GM21825 (cell line): Measurements from ENCODE around the gene SRSF9.
"Not testable (repeated sequence)": the region's sequence is repeated elsewhere in the genome, so short reads cannot be mapped to it uniquely, and the experiment has no call there.

Experiments
- ATAC-seq: cut with Tn5 transposase; IDR thresholded peaks from one replicate; pipeline ENCODE4 v1.9.1; 2021; ENCODE audit warnings: mild to moderate bottlenecking, moderate library complexity; ENCODE audit not compliant: unreplicated experiment

The SRSF9 gene

GRCh38 chr12:120453060-120453750 lies 16.3 kb downstream of the SRSF9 start:
- no peak for ATAC-seq

DNA sequence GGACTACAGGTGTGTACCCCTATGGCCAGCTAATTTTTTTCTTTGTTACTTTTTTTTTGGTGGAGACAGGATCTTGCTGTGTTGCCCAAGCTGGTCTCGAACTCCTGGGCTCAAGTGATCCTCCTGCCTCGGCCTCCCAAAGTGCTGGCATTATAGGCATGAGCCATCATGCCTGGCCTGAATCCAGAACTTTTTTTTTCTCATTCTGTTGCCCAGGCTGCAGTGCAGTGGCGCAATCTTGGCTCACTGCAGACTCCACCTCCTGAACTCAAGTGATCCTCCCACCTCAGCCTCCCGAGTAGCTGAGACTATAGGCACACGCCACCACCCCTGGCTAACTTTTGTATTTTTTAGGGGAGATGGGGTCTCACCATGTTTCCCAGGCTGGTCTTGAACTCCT lies 17.0 kb downstream of the SRSF9 start:
- not testable (repeated sequence) for ATAC-seq

- no peak for ATAC-seq
Observed at GRCh38 chr12:120447992-120448391, 21.6 kb downstream of the SRSF9 start.

DNA sequence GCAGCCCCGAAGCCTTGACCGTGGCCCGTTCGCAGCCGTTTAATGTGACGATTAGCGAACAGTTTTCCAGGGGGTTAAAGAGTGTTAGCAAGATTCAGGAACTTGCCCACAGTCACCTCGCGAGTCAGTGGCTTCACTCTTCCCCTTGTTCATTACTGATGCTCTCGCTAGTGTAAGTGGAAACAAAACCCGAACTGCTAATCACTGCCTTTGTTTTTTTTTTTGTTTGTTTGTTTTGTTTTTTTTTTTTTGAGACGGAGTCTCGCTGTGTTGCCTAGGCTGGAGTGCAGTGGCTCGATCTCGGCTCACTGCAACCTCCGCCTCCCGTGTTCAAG lies 22.7 kb downstream of the SRSF9 start:
- not testable (repeated sequence) for ATAC-seq

- ATAC-seq: peak; percentile 81
Observed at GRCh38 chr12:120445911-120446843, 23.4 kb downstream of the SRSF9 start, which contains the start of the genes GATC and TRIAP1. GATC (plus strand) TSS chr12:120446444; CDS start chr12:120446481, 37 bp downstream. TRIAP1 (minus strand) TSS chr12:120446384; CDS start chr12:120446372, 12 bp downstream.

- no peak for ATAC-seq
Observed at GRCh38 chr12:120444676-120445075, 24.9 kb downstream of the SRSF9 start.

DNA sequence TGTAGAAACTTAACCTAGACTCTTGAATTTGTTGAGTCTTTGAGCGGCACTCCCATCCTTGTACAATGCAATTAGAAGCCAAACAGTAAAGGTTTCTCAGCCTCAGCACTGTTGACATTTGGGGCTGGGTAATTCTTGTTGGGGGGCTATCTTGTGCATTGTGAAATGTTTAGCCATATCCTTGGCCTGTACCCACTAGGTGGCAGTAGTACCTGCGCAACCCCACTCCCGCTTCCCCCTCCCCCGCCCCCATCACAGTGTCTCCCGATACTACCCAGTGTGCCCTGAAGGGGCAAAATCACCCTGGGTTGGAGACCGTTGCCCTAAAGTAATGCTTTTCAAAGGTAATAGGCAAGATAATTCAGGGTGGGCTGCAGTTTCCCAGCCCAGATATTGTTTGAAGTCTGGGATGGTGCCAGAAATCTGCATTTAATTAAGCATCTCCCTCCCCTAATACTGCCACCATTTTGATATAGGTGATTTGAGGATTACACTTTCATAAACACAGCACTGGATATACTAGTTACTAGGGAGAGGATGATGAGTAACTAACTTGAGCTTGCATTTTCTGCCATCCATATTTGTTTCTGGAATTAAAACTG lies 29.8 kb downstream of the SRSF9 start:
- ATAC-seq: peak; percentile 26

DNA sequence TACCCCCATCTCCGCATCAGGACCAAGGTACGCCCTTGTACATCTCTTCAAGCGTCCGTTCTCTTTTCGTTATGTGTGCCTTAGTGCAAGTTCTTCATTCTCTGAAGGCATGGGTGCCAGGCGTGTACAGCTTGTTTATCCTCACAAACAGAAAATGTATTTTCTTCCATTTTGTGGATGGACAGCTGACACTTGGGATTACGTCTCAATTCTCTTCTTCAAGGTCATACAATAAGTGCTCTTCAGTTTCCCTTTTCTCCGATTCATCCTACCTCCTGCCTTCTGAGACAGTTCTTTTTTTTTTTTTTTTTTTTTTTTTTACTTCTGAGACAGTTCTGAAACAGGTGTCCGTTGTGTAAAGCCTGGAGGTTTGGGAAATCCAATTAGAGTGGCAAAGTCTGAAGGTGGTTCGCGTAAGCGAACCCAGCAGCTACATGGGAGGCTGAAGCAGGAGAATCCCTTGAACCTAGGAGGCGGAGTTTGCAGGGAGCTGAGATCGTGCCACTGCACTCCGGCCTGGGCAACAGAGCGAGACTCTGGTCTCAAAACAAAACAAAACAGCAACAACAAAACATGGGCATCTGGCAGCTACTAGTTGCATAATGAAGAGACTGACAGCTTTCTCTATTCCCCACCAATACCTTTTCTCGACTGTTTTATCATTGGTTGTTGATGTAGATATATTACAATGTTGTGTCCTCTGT lies 30.9 kb downstream of the SRSF9 start:
- ATAC-seq: no peak

GRCh38 chr12:120437735-120438494 lies 31.6 kb downstream of the SRSF9 start, which contains the start of gene COX6A1:
COX6A1 (plus strand) TSS chr12:120438113; CDS start chr12:120438127, 14 bp downstream.
- ATAC-seq: peak; percentile 92

DNA sequence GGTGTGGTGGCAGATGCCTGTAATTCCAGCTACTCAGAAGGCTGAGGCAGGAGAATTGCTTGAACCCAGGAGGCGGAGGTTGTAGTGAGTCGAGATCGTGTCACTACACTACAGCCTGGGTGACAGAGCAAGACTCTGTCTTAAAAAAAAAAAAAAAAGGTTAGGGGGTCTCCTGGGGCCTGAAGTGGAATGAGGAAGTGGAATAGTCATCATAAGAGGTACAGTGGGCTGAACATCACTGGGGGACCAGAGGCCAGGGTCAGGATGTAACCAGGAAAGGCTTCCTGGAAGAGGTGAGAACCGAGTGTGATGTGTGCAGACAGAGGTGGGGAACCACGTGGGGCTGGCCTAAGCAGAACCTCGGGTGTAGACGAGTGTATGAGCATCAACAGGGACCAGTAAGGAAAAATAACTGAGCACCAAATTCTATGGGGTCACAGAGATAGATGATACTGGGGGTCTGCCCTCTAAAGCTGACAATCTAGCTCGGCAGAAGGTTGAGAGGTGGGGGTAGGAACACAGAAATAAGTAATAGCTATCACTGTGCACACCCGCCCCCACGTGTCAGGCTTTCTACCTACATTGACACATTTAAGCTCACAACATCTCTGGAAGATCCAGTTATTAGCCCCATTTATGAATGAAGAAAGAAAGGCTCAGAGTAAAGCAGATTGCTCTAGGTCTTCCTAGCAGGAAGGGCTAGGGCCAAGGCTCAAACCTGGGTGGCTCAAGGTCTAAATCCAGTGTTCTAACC lies 36.6 kb downstream of the SRSF9 start:
- ATAC-seq: no peak

DNA sequence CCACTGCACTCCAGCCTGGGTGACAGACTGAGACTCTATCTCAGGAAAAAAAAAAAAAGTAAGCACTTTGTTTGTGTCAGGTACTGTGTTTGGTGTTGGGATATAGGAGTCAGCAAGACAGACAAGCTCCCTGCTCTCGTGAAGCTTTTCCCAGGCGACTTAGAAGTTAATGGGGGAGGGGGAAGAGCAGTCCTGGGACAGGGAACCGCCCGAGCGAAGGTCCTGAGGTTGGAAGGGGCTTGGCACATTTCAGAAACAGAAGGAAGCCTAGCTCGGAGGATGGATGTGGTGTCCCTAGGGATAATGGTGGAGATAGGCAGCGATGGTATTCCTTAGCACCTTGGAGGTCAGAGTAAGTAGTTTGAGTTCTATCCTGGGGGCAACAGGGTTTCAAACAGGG lies 40.2 kb downstream of the SRSF9 start:
- no peak for ATAC-seq

DNA sequence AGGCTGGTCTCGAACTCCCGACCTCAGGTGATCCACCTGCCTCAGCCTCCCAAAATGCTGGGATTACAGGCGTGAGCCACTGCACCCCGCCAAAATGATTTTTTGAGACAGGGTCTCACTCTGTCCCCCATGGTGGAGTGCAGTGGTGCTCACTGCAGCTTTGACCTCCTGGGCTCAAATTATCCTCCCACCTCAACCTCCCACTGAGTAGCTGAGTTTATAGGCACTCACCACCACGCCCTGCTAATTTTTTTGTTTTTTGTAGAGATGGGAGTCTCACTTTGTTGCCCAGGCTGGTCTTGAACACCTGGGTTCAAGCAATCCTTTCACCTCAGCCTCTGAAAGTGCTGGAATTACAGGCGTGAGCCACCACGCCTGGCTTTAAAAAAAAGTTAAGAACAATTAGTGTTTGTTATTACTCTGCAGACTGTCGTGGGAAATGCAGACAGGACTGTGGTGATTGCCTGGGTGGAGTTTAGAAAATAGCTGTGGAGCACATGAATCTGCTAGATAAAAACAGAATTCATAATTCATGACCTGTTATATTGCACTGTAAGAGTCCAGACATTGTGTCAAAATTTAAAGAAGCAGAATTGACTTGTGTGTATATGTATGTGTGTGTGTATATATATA lies 40.8 kb downstream of the SRSF9 start:
- no peak for ATAC-seq

GRCh38 chr12:120425797-120426196 lies 43.8 kb downstream of the SRSF9 start:
- ATAC-seq: no peak

DNA sequence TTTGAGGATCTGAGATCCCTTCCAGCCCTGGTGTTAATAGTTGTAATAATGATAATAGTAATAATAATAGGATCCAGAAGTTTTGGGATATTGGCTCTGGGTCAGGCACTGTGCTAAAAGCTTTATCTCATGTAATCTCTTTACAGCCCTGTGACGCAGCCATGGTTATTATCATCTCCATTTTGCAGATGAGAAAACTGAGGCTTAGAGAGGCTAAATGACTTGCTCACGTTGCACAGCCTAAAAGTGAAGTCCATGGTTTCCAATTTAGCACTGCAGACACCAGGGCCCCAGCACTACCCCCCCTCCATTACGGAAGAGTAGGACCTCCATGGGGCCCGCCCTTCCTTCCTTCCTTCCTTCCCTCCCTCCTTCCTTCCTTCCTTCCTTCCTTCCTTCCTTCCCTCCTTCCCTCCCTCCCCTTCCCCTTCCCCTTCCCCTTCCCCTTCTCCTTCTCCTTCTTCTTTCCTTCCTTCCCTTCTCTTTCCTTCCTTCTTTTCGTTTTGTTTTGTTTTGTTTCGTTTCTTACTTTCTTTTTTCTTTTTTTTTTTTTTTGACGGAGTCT lies 46.6 kb downstream of the SRSF9 start:
- ATAC-seq: no peak

GRCh38 chr12:120421701-120422100 lies 47.8 kb downstream of the SRSF9 start:
- no peak for ATAC-seq

DNA sequence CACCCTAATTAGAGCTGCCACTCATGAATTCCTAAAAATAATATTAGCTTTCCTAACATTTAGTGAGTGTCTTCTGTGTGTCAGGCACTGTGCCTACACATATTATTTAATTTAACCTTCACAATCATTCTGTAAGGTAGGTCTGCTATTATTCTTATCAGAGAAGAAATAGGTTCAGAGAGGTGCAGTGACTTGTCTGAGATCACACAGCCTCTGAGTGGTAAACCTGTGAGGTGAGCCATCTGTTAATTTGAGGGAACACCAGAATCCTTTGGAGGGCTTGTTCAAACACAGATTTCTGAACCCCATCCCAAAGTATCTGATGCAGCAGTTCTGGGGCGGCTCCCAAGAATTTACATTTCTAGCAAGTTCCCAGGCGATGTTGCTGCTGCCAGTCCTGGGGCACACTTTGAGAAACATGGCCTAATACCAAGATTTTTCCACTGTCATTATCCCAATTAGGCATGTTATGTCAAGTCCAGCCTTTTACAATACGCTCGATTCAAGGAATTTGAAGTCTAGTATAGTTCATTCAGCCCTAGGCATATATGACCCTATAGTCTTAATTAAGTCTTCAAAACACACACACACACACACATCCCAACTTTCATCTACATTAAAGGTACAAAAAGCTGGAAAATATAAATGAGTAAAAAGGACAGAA lies 51.5 kb downstream of the SRSF9 start:
- no peak for ATAC-seq

DNA sequence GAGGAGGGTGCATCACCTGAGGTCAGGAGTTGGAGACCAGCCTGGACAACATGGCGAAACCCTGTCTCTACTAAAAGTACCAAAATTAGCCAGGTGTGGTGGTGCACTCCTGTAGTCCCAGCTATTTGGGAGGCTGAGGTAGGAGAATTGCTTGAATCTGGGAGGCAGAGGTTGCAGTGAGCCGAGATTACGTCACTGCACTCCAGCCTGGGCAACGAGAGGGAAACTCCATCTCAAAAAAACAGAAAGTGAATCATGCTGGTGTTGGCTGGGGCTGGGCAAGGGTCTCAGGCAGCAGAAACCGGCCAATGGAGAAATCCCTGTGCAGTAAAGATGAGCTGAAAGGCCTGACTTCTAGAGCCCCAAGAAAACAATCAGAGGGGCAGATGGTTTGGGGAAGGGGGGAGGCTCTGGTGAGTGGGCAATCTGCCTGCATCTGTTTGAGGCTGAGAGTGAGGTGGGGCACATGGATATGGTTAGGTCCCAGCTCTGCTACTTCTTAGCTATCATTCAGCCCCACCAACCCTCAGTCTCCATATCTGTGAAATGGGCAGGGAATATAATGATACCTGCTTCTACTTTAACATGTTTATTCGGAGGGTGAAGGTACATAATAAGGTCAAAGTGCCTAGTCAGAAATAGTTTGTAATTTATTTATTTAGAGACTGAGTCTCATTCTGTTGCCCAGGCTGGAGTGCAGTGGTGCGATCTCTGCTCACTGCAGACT lies 52.9 kb downstream of the SRSF9 start:
- ATAC-seq: no peak
